Stimulated activated CD4-positive, alpha-beta T cell treated with anti-CD3 and anti-CD28 coated beads, TNF-alpha, amount 100 ng/mL, for 24 hours (primary cell): ENCODE results near the gene UMODL1.

ENCODE experiments used
- DNase-seq, 3 experiments: peaks; one replicate each; pipeline ENCODE4 v3.0.0-alpha.2; 2020; ENCODE audit warnings: low read depth in 3 of 3

UMODL1 gene

DNA sequence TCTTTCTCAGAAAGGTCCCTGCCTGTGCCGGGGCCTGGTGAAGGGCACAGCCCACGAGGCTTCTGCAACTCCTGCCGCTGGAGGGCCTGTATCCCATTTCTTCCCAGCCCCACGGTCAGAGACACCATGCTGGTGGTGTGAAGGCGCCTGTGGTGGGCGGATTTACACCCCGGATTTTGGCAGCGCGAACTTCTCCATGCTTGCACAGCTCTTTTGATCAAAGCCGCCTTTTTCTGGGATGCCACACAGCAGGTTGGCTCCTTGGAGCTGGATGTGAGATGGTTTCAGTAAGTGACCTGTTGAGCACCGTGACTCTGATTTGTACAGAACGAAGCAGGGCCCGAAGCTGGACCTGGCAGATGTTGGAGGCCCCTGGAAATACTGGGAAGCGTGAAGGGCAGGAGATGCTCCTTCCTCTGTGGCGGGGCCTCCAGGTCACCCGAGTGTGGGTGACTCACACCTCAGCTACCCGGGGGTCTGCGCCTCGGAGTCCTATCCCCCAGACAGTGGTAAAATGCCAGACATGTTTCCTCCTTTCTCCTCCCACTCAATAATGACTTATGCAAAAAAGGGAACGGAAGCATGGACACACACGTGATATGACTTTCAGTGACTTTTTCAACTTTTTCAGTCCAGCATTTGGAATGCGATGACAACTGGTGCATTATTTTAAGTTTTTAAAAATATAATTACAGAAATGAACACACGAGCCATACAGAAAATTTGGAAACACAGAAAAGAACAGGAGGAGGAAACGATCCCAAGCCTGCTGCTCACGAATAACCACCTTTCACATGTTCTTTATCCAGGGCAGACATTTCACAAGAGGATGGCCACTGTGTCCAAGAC, 9.0 kb downstream of the UMODL1 start:
- DNase-seq, result no peak

DNA sequence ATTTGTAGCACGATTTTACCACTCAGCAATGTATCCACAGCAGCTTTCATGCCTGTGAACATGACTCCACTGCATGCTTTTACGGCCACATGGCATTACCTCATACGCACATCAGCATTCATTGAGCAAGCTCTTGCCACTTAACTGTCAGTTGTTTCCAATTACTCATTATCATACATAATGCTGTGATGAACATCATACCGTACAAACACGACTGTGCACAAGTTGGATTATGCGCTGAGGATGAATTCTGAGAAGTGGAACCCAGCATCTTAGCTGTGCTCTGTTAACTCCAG, 9.6 kb downstream of the UMODL1 start:
- no peak for DNase-seq

DNA sequence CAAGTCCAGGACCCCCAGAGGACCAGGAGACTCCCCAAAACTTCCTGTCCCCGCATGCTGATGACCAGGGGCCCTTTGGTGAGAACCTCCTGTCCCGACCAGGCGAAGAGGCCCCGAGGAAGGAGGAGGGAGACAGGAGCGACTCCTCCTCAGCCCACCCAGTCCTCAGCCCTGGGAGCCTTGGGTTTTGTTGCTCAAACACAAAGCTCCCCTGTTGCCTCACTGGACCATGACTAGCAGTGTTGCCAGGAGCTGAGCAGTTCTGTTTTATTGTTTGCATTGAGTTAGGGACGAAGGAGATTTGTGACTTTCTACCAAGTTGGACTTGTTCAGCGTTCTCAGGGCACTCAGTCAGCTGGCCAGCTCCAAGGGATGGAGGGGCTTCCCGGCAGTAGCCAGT, 10.0 kb downstream of the UMODL1 start:
- DNase-seq, result no peak

DNA sequence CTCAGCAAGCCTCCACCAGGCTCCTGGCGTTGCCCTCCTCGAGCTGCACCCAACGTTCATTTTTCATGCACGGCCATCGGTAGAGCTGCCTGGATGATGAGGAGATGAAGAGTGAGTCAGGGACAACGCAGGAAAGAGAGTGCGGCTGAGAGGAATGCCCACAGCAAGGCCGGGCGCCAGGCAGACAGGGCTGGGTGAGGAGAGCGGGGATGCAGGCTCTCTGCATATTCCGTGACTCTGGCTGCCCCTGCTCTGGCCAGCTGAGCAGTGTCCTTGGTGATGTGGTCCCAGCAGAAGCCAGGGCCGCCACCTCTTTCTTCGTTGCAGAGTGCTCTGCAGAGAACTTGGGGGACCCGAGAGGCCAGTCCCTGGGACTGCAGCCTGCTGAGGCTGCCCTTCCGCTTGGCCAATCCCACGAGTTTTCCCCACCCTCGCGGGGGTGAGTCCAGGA, 10.8 kb downstream of the UMODL1 start:
- no peak for DNase-seq

DNA sequence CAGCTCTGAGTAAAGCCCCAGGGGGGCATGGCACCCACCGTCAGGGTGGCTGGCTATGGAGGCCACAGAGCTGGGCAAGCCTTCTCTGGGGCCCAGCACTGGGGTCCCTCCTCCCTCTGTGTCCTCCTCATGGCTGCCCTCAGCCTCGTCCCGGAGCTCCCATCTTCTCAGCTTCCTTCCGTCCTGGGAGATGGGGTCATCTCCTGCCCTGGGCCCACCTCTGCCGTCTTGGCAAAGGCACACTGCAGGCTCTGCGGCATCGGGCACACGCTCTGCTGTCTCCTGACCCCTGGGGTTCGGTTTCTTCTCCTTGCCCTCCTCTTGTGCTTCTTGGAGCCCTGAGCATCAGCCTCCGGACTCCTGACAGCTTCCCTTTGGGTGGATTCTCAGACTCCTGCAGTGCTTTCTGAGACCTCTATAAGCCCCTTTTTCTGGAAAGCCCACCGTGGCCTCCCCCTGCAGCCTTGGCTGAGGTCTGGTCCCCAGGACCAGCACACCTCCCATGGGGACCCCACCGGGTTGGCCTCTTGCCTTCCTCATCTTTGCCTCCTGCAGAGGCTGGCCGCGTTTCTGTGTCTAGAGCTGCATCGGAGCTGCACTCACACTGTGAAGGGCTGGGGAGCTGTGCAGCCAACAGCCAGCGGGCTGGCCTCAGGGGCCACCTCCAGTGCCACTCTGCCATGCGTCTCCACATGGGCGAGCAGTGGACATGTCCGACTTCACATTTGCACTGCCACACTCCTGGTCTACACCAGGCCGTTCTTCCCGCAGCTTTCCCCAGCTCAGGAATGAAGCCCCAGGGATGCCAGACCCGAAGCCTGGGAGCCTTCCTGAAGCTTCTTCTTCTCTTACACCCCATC, 11.6 kb downstream of the UMODL1 start:
- DNase-seq, result no peak

DNA sequence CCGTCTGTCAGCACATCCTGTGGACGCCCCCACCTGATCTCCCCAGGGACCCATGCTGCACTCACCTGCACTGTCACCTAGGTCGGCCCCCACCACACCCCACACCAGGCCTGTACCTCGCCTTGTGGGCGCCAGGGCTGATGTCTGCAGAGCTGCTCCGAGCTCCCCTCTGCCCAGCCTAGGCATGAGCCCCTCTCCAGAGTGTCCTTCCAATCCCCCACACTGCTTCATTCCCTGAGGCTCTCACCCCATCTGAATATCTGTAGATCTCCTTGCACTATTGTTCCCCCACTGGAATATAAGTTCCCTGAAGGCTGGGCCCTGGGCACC, 12.2 kb downstream of the UMODL1 start:
- DNase-seq, result no peak

DNA sequence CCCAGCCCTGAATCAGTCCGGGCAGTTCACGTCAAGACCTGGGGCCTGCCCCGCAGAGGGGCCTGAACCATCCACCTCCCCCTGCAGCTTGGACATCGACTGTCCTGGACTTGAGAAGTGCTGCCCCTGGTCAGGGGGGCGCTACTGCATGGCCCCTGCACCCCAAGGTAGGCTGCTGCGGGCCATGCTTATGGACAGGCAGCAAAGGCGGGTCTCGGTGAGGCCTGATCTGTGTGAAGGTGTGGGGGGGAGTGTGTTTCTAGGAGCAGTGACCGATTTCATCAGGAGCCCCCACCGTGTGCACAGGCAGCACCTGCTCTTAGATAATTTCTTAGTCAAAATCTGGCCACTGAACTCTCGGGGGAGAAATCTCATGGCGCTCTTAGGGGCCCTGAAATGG, 13.0 kb downstream of the UMODL1 start:
- no peak for DNase-seq

DNA sequence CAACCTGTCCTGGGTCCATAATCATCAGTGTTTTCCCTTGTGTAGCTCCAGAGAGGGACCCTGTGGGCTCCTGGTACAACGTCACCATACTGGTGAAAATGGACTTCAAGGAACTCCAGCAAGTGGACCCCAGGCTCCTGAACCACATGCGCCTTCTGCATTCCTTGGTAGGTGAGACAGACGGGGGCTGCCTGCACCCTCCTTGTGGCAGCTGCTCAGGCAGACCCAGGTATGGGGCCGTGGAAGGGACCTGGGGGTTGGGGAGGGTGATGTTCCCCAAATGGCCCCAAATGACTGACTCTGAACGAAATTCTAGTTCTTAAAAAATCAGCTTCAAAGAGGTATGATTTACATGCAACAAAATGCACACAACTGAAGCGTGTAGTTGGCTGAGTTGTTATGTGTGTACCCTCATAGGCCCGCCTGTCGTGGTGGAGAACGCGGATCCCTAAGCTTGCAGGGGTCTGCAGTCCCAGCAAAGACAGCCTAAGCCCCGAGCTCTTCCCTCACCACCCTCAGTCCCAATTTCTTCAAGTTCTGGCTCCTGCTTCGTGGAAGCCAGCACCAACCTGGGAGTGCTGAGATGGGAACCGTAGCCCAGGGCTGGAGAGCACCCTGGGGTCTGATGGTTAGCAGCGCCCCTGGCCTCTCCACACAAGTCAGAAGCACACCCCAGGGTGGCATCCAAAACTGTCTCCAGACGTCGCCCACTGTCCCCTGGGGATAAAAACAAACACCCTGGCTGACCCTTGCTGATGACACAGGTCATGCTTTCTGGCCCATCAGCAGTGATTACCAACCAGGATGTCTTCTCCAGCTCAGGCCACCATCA, 14.3 kb downstream of the UMODL1 start:
- no peak for DNase-seq

DNA sequence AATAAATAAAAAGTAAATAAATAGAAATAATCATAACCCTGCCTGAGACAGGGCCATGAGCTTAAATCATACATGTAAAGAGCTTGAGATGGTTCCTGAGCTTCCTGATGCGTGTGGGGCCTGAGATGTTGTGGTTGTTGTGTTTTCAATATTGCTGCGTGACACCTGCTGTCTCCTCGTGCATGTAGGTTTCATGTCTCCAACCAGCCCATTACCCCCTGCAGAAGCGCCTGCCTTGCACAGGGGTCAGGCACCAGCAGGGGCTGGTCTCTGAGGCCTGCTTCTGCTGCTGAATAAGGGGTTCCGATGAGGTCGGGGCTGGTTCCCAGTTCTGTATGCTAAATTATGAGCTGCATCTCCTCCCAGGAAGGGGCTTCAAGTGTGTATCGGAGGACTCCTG, 15.9 kb downstream of the UMODL1 start:
- no peak for DNase-seq

DNA sequence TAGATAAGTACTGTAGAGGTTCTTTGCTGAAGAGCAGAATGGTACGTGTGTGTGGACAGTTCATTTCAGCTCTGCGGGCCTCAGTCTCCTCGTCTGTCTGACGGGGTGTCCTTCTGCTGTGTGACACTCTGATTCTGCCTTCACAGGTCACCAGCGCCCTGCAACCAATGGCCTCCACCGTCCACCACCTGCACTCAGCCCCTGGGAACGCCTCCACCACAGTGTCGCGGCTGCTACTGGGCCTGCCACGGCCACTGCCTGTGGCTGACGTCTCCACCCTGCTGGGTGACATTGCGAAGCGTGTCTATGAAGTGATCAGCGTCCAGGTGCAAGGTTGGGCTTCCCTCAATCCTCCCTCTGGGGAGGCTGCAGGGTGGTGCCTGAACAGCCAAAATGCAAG, 17.0 kb downstream of the UMODL1 start:
- no peak for DNase-seq

DNA sequence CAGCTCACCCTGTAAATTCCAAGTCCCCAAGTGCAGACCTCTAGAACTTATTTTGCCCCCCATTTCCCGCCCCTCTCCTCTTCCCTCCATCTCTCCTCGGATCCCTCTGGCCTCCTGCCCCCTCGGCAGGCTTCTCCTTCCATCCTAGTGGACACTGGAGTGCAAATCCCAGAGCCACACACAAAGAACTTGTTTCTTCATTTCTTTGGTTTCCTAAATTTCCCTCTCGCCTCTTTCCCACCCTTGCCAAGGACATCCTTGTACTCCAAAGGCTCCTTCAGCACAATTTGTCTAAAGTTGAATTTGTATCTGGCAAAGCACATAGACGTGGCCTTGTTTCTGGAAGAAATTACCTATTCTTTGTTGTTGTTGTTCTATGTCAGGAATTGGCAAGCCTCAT, 17.5 kb downstream of the UMODL1 start:
- no peak for DNase-seq

DNA sequence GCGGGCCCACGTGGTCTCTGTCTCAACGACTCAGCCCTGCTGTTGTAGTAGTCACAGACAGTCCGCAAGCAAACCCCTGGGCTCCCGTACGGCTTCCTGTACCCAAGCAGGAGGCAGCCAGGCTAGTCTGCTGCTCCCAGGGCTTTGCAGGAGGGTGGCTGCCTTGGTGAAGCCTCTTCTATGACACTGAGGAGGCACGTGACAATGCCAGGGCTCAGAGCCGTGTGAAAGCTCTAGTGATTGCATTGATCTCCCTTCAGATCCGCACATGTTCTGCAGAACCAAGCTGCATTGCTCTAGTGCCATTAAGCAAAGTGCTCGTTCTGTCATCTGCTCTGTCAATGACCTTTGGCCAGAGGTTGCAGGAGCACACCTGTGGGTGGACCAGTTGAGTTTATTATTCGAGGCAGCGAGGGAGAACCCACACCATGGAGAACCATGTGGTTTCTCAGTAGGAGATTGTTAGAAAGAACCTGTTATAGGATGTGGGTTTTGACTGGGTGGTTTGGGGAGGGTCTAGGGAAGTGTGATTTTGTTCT, 18.0 kb downstream of the UMODL1 start:
- no peak for DNase-seq

DNA sequence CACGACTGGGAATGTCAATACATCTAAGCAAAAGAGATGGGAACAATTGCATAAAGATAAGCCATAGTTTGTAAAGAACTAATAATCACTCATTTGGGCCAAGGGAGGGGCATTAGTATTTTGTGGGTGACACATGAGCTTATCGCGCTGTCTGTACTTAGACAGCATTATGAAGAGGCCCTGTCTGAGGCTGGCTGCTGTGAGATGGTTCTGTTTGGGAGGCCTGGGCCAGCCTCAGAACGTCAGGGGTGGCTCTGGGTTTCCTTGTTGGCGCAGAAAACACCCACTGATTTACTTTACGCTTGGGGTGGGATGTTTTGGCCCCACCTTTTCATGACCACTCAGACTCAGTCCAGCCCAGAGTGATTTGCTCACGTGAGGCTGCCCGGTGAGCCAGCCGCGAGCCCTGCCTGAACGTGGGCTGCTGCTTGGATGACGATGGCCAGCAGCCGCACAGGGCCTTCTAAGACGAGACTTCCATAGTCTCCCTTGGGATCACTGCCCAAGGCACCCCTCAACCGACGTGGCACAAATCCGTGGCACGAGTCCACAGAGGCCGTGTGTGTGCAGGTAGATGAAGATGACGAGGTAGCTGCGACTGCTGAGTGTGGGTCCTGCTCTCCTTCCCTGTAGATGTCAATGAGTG, 18.7 kb downstream of the UMODL1 start:
- no peak for DNase-seq

DNA sequence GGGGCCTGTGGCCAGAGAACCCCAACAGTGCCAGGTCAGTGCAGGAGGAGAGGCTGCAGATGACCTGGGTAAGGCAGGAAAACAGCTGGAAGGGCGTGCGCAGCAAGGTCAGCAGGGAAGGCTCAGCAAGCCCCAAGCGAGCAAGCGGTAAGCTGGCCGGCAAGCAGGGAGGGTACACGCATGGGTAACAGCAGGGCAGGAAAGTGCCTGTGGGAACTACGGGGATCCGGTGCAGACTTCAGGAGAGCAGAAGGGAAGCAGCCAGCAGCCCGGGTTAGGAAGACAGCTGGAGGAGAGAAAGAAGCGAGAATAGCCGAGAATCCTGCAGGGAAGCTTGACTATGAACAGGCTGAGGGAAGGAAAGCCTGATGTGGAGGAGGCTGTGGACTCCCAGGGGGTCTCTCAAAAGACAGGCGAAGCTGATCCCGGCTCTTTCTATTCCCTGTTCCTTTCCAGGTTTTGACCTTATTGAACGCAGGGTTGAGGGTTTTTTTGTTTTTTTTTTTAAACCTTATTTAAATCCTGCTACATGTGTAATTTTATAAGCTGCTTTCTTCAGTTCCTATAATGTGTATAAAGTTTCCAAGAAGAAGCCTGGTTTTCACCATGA, 20.9 kb downstream of the UMODL1 start:
- DNase-seq, result no peak

DNA sequence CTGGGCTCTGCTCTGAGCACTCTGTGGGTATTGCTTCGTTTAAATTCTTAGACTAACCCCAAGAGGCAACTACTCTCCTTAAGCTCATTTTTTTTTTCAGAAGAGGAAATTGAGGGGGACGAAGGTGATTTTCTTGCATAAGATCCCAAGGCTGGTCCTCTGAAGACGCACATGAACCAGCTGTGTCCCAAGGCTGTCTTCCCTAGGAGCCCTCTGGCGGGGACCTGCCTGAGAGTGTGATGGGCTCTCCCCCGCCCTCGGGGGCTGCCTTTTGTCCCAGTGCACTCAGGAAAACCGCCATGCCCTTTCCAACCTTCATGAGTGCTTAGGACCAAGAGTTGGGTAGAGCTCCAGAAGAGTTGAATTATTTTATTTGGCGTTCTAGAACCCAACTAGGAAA, 21.7 kb downstream of the UMODL1 start:
- DNase-seq, result no peak

DNA sequence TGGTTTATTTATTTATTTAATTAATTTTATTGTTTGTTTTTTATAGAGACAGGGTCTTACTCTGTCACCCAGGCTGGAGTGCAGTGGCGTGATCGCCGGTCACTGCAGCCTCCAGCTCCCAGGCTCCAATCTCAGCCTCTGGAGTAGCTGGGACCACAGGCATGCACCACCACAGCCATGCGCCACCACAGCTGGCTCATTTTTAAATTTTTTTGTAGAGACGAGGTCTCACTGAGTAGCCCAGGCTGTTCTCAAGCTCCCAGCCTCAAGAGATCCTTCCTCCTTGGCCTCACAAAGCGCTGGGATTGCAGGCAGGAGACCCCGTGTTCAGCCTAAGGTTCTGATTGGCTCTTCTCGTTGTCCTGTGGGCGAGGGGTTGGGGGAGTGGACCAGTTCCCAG, 22.1 kb downstream of the UMODL1 start:
- no peak for DNase-seq

DNA sequence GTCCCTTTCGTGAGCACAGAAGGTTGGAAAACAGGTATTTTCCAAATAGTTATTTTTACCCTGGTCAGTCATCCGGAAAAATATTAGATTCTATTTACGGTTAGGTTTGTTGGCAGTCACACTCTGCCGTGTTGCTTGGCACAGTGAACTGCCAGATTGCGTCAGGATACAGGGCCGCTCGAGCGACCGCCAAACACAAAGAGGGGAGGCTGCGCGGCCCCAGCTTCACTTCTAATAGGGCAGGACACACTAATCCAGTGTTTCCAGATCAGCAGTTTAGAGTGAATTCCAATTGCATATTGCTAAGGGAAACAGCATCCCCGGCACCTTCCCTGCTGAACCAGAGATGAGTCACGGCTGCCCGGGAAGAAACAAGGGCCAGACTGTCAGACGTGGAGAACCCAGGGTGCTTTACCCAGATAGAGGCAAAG, 22.9 kb downstream of the UMODL1 start:
- DNase-seq, result no peak

DNA sequence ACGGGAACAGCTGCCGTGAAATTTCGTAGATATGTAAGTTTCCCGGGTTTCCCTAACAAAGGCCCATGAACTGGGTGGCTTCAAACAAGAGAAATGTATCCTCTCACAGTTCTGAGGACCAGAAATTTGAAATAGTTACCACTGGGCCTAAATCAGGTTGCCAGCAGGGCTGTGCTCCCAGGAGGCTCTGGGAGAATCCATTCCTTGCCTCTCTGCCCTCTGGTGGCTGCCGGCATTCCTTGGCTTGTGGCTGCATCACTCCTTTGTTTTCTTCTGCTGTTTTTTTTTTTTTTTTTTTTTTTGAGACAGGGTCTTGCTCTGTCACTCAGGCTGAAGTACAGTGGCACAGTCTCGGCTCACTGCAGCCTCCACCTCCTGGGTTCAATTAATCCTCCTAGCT, 23.7 kb downstream of the UMODL1 start:
- no peak for DNase-seq

DNA sequence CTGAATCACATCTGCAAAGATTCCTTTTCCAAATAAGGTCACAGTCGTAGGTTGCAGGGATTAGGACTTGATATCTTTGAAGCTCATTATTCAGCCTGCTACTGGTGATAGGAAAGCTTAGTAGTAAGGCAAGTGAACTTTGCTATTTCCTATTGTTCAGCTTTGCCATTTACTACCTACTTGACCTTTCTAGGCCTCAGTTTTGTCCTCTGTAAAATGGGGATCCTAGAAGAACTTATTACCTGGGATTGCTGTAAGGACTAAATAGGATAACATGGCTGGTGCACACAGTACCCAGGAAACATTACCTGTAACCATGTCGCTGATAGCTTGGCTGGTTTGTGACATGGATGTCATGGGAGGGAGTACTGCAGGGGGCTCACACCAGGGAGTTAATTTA, 24.5 kb downstream of the UMODL1 start:
- no peak for DNase-seq

DNA sequence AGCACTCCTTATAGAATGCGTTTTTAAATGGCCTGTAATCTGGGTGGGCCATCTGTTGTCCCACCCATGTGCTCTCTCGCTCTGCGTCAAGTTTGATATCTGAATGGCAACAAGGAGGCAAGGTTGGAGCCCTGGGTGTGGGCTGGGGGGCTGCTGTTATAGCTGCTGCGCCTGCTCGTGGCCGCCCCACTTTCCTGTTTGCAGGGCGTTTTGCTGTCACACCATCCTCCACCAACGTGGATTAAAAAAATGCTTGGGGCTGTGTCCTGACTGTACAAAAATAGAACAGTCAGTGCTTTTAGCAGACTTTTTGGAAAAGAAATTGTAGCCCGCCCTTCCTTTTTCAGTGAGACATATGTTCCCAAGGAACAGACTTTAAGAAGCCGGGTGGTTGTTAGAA, 25.4 kb downstream of the UMODL1 start:
- no peak for DNase-seq

DNA sequence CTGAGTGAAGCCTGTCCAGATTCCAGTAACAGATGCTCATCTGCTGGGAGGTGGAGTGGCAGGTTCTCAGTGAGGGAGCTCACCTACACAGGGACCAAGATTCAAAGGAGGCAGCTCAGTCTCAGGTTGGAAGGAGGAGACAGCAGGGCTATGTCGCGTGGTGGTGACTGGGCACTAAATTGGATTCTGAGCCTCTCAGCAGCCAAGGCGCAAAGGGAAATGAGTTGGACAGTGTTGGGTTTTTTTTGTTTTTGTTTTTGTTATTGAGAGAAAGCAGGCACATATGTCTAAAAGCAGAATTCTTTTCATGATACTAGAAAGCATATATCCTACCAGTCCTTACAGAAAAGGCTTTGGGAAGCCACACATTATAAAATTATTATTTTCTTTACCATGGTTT, 26.2 kb downstream of the UMODL1 start:
- no peak for DNase-seq
